HG03571 (cell line): ENCODE results near the gene MACIR.

Experiments used
- ATAC-seq: cut with Tn5 transposase; IDR thresholded peaks from one replicate; pipeline ENCODE4 v1.9.1; 2021; ENCODE audit not compliant: unreplicated experiment

The MACIR gene

DNA sequence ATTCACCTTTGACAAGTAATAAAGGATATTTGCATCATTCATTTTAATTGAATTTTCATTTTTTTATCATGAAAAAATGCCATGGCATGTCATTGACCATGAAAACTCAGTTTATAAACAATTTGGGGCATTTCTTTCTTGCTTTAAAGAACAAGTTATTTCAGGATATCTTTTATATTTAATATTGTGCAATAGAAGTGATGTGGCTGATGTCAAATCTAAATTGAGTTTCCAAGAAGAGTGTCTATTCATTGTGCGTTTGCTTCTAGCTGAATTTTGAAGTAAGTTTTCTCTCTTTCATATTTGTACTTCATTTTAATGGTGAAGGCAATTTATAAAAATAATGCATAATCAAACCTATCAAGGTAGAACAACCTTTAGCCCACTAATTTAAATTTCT, 30.5 kb downstream of the MACIR start:
- no peak for ATAC-seq

DNA sequence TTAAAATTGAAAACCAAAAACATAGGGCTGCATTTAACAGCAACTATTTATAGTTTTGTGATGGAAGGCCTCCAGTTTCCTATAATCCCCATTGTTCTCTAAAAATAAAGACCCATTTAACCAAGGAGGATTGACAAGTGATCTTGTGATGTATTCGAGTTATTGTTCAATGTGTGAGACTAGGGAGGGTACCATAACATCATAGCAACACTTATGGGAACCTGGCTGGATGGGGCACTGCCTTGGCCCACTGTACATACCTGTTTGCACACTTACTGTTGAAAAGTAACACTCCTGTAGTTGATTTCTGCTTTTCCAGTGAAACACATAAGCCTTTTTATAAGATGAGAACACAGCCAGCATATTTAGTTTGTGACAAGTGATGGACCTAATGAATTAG, 32.3 kb downstream of the MACIR start:
- ATAC-seq, result no peak

- no peak for ATAC-seq
Measured at GRCh38 chr5:103291606-103292005, 33.0 kb downstream of the MACIR start.

DNA sequence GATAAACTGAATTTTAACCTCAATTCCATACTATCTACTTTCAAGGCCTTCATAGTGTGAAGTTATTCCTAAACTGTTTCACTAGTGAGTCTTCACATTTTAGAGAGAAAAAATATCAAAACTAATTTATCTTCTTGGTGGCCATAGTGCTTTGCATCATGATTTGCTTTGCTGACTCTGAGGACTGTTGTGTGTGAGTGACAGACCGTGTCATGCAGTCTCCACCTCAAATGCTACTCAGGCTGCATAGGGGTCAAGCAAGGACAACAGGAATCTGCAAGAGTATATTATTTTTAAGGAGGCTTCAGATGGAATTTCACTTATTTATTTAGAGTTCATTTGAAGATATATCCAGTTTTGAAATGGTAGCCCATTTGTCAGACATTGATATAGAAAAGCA, 34.5 kb downstream of the MACIR start:
- no peak for ATAC-seq

DNA sequence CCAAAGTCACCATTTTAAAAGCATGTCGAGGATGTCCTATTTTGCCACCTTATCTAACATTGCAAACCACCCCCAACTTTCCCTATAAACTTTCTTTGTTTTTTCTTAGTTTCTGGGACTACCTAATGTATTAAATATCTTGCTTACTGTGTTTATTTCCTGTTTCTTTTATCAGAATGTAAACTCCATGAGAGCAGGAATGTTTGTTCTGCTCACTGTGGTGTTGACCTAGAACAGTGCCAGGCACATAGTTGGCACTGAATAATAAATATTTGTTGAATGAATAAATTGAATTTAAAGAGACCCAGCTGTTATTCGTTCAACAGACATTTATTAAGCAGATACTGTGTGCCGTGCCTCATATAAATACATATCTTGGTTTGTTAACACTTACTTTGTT, 35.2 kb downstream of the MACIR start:
- ATAC-seq, result no peak

DNA sequence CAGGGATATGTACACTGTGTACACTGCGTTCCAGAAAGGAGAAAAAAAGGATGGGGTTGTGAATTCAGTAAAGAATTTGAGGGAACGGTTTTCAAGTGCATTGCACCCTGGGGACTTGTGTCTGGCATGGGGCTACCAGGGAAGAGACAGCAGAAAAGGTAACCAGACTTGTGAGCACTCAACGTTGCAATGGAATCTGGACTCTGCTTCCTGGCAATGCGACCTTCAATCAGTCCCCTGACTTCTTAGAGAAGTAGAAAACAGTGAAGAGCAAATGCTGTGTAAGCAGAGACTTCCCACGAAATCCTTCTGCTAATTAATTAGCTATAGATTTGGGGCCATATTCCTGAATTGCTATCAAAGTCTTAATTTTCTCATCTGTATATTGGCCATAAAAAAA, 36.3 kb downstream of the MACIR start:
- no peak for ATAC-seq

DNA sequence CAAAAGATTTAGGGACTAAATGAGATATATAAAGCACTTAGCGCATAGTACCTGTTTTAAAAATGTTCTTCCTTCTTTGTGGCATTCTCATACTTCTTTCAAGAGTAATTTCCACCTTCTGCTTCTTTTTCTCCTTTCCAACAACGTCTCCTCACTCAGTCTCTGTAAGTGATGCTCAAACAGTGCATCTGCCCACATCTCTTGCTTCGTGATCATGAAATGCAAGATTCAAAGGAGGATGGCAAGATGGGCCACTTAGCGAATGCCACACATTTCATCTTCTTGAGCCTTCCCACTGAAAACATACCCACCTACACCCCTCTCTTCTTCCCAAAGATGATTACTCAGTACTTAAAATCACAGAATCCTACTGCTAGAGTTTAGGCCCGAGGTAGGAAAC, 36.9 kb downstream of the MACIR start:
- no peak for ATAC-seq

DNA sequence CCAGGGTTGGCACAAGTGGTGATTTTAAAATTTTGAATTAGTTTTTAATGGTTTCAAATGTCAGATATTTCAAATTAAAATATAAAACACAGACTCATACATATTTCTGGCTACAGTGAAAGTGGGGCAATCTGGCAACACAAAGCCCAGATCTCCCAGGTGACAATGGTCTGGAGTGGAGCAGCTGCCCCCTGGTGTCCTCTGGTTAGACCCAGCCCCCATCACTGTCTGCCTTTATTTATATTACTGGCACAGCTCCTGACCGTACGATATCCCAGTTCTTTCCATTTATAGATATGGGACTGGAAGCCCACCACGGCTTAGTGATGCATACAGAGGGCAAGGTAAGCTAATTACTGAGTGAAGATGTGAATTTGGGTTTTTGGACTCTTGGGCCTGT, 37.3 kb downstream of the MACIR start:
- ATAC-seq, result no peak

DNA sequence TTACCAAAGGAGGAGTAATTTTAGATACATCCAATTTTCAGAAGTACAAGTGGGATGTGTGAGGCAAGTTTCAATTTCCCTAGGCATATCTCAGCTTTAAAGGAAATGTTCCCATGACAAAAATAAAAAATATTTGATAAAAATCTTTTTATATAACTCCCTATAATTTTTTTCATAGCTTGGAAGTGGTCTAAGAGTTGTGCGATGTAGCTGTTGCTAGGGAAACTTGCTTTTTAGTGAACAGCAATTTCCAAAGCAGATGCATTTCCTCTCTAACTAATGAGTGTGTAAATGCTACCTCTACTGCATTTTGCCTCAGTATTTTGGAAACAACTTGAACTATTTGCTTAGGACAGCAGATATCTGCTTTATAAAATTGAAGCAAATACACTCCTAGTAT, 39.6 kb downstream of the MACIR start:
- no peak for ATAC-seq

DNA sequence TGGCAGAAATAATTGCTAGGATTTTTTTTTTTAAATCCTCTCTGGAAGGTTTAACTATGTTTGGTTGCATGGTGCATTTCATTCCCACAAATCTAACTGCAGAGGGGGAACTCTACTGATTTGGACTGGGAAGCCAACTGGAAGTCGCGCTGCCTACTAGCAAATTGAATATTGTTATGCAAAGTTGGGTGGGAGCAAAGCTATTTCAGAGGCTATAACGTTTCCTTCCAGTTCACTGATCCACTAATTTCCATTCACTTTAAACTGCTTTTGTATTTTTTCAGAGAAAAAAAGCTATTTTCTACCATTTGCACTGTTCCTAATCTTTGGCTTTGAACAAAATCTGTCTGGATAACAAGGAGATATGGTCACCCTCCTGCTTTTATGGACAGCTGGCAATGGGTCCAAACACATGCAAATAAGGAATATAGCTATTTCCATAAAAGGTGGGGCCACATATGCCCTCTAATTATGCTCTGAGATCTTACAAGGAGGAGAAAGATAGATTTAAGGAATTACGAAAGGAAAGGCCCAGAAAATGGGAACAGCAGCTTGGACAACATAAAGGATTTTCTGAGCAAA, 40.1 kb downstream of the MACIR start:
- ATAC-seq, result no peak

- no peak for ATAC-seq
Measured at GRCh38 chr5:103305809-103306208, 47.2 kb downstream of the MACIR start.

DNA sequence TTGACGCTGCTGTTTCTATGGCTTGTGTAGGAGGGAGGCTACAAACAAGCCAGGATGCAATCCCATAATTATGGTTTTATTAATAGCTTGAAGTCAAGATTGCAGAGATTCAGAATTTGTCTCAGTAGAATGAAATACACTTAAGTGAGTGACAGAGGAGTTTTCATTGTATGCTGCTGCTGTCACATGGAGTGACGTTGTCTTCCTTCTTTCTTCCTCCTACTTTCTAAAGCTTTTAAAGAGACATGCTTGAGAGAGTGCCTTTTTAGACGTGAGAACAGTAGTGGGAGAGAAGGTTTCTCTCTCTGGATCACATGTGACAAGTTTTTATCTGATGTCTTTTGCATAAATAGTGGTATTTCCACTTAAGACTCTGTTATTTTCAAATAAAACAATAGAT, 48.9 kb downstream of the MACIR start:
- ATAC-seq, result no peak

GRCh38 chr5:103308774-103309173, 50.2 kb downstream of the MACIR start:
- no peak for ATAC-seq

GRCh38 chr5:103313056-103313455, 54.5 kb downstream of the MACIR start:
- no peak for ATAC-seq

GRCh38 chr5:103315455-103315854, 56.9 kb downstream of the MACIR start:
- ATAC-seq, result no peak

DNA sequence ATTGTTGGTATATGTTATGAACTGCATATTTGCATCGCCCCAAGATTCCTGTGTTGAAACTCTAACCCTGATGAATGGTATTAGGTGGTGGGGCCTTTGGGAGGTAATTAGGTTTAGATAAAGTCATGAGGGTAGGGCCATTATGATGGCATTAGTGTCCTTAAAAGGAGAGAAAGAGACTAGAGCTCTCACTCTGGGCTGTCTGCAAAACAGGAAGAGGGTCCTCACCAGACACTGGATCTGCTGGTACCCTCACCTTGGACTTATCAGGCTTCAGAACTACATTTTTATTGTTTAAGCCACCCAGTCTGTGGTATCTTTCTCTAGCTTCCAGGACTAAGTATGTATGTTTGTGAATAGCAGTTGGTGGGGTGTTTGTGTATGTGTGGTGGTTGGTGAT, 68.9 kb downstream of the MACIR start:
- no peak for ATAC-seq

- ATAC-seq, result no peak
Measured at GRCh38 chr5:103327893-103328292, 69.3 kb downstream of the MACIR start.
